ENCODE results near the gene MYOF. TPM values are rescaled to one million over a fixed set of nuclear protein-coding genes. Genes with fewer than 3 reads are reported as not detected.

The MYOF gene
- total RNA-seq, 2 experiments from 2014 or later, result 4.9 to 5.4 TPM

- ATAC-seq, result no peak
- CTCF ChIA-PET, result interaction anchor here (1.0 to 1.8 kb wide), 2 partner anchors 12 to 23 kb away, joined by 4 to 6 read pairs; partner anchors contain the start of gene MYOF
- Mint-ChIP-seq H3K4me3 (no peak overlapping the region), H3K27me3 (peaks cover 2% of the 10 kb centered on the region), H3K4me1 (ENCODE audit: low read depth) (peaks cover 8% of the 10 kb centered on the region), H3K27ac (no peak overlapping the region), H3K9me3 (no peaks in the 10 kb centered on the region), H3K36me3 (ENCODE audit: low read depth) (no peaks in the 10 kb centered on the region)
- DNase-seq, result no peak
- no peak for TF ChIP-seq CTCF (IDR thresholded peaks at IDR 0.05)
- intact Hi-C loops (cut with micrococcal nuclease), result no loop called here
- POLR2A ChIA-PET, result no interaction called here
Observed at GRCh38 chr10:93459466-93459865, 22.7 kb downstream of the MYOF start.

GRCh38 chr10:93458821-93459257 is 23.3 kb downstream of the MYOF start:
- no peak for TF ChIP-seq CTCF (IDR thresholded peaks at IDR 0.05)
- Mint-ChIP-seq H3K4me1 (ENCODE audit: low read depth) (peaks cover 8% of the 10 kb centered on the region), H3K4me3 (no peak overlapping the region), H3K36me3 (ENCODE audit: low read depth) (no peaks in the 10 kb centered on the region), H3K9me3 (no peaks in the 10 kb centered on the region), H3K27ac (no peak overlapping the region), H3K27me3 (peaks cover 2% of the 10 kb centered on the region)
- DNase-seq (no peak), ATAC-seq (no peak)
- intact Hi-C loops (cut with micrococcal nuclease), result no loop called here
- POLR2A ChIA-PET, result no interaction called here
- CTCF ChIA-PET, result interaction anchor here (1.4 to 1.8 kb wide), 2 partner anchors 10 to 23 kb away, joined by 3 to 6 read pairs; partner anchors contain the start of gene MYOF

- H3K36me3 Mint-ChIP-seq (ENCODE audit: low read depth), result no peaks in the 10 kb centered on the region
- H3K4me3 Mint-ChIP-seq, result no peak overlapping the region
- intact Hi-C loops (cut with micrococcal nuclease), result no loop called here
- H3K27me3 Mint-ChIP-seq, result peaks cover 2% of the 10 kb centered on the region
- H3K4me1 Mint-ChIP-seq (ENCODE audit: low read depth), result peaks cover 5% of the 10 kb centered on the region
- CTCF ChIA-PET, result interaction anchor here (1.4 kb wide), 1 partner anchor 12 kb away, joined by 3 read pairs; no protein-coding TSS in a partner anchor
- POLR2A ChIA-PET, result no interaction called here
- no peaks in the 10 kb centered on the region for H3K9me3 Mint-ChIP-seq
- DNase-seq, result no peak
- no peak for TF ChIP-seq CTCF (IDR thresholded peaks at IDR 0.05)
- ATAC-seq, result no peak
- H3K27ac Mint-ChIP-seq, result no peak overlapping the region
Observed at GRCh38 chr10:93457511-93457910, 24.6 kb downstream of the MYOF start.

GRCh38 chr10:93456480-93456879 is 25.7 kb downstream of the MYOF start:
- Mint-ChIP-seq H3K9me3 (no peaks in the 10 kb centered on the region), H3K4me3 (no peak overlapping the region)
- CTCF ChIA-PET, result interaction anchor here (0.6 to 1.0 kb wide), 3 partner anchors 15 to 81 kb away, joined by 3 read pairs; partner anchors contain the start of gene MYOF

GRCh38 chr10:93454736-93455135 is 27.4 kb downstream of the MYOF start:
- CTCF ChIA-PET, result no interaction called here
- intact Hi-C loops (cut with micrococcal nuclease), result no loop called here
- no peak for ATAC-seq
- no peak for TF ChIP-seq CTCF (IDR thresholded peaks at IDR 0.05)
- POLR2A ChIA-PET, result no interaction called here
- no peaks in the 10 kb centered on the region for H3K9me3 Mint-ChIP-seq
- no peak overlapping the region for H3K27ac Mint-ChIP-seq
- H3K36me3 Mint-ChIP-seq (ENCODE audit: low read depth), result peaks cover 4% of the 10 kb centered on the region
- no peak for DNase-seq
- H3K4me3 Mint-ChIP-seq, result no peak overlapping the region
- peaks cover 15% of the 10 kb centered on the region for H3K4me1 Mint-ChIP-seq (ENCODE audit: low read depth)
- H3K27me3 Mint-ChIP-seq, result peaks cover 2% of the 10 kb centered on the region

More at GRCh38 chr10:93456480-93456879, 25.7 kb downstream of the MYOF start:
- H3K4me1 Mint-ChIP-seq (ENCODE audit: low read depth), result peaks cover 13% of the 10 kb centered on the region
- peaks cover under 1% of the 10 kb centered on the region for H3K36me3 Mint-ChIP-seq (ENCODE audit: low read depth)
- peaks cover 2% of the 10 kb centered on the region for H3K27me3 Mint-ChIP-seq
- ATAC-seq (no peak), DNase-seq (no peak)
- H3K27ac Mint-ChIP-seq, result no peak overlapping the region
- intact Hi-C loops (cut with micrococcal nuclease), result no loop called here
- POLR2A ChIA-PET, result no interaction called here
- TF ChIP-seq CTCF (IDR thresholded peaks at IDR 0.05), result no peak

Measured in activated CD8-positive, alpha-beta T cell treated with anti-CD3 and anti-CD28 coated beads for 36 hours (primary cell).